ENCODE data around the gene AUTS2. TPM values are rescaled to one million over a fixed set of nuclear protein-coding genes. Genes with fewer than 3 reads are reported as not detected.
A peak's percentile ranks its signal among the peaks of the same experiment; 100 is the strongest.

Gene AUTS2
- total RNA-seq, 1 experiment from 2014 or later = 13.9 TPM

- DNase-seq (ENCODE audit: low read depth) = no peak
Observed at GRCh38 chr7:70770154-70770553, 1171.9 kb downstream of the AUTS2 start.

- no peak for DNase-seq (ENCODE audit: low read depth)
Observed at GRCh38 chr7:70771451-70771850, 1173.2 kb downstream of the AUTS2 start.

- DNase-seq (ENCODE audit: low read depth) = no peak
Observed at GRCh38 chr7:70772891-70773290, 1174.6 kb downstream of the AUTS2 start.

GRCh38 chr7:70773406-70773805 lies 1175.1 kb downstream of the AUTS2 start:
- no peak for DNase-seq (ENCODE audit: low read depth)

- no peak for DNase-seq (ENCODE audit: low read depth)
Observed at GRCh38 chr7:70774950-70775527, 1176.8 kb downstream of the AUTS2 start.

- peak; percentile 17 for DNase-seq (ENCODE audit: low read depth)
Observed at GRCh38 chr7:70775570-70776156, 1177.4 kb downstream of the AUTS2 start.

GRCh38 chr7:70776627-70777101 lies 1178.4 kb downstream of the AUTS2 start:
- no peak for DNase-seq (ENCODE audit: low read depth)

GRCh38 chr7:70777251-70777650 lies 1179.0 kb downstream of the AUTS2 start:
- DNase-seq (ENCODE audit: low read depth) = no peak

- no peak for DNase-seq (ENCODE audit: low read depth)
Observed at GRCh38 chr7:70778585-70778984, 1180.3 kb downstream of the AUTS2 start.

GRCh38 chr7:70779321-70779720 lies 1181.0 kb downstream of the AUTS2 start:
- no peak for DNase-seq (ENCODE audit: low read depth)

- no peak for DNase-seq (ENCODE audit: low read depth)
Observed at GRCh38 chr7:70781922-70782311, 1183.6 kb downstream of the AUTS2 start.

GRCh38 chr7:70782796-70783195 lies 1184.5 kb downstream of the AUTS2 start:
- DNase-seq (ENCODE audit: low read depth) = no peak

- no peak for DNase-seq (ENCODE audit: low read depth)
Observed at GRCh38 chr7:70785427-70785826, 1187.2 kb downstream of the AUTS2 start.

GRCh38 chr7:70786076-70786475 lies 1187.8 kb downstream of the AUTS2 start:
- DNase-seq (ENCODE audit: low read depth) = no peak

GRCh38 chr7:70787286-70787685 lies 1189.0 kb downstream of the AUTS2 start:
- no peak for DNase-seq (ENCODE audit: low read depth)

GRCh38 chr7:70787771-70788170 lies 1189.5 kb downstream of the AUTS2 start:
- DNase-seq (ENCODE audit: low read depth) = no peak

- peak; percentile 25 for DNase-seq (ENCODE audit: low read depth)
Observed at GRCh38 chr7:70788276-70788675, 1190.0 kb downstream of the AUTS2 start.

- DNase-seq (ENCODE audit: low read depth) = no peak
Observed at GRCh38 chr7:70789481-70790214, 1191.4 kb downstream of the AUTS2 start.

GRCh38 chr7:70790215-70791073 lies 1192.2 kb downstream of the AUTS2 start:
- no peak for DNase-seq (ENCODE audit: low read depth)

- no peak for DNase-seq (ENCODE audit: low read depth)
Observed at GRCh38 chr7:70791341-70791740, 1193.1 kb downstream of the AUTS2 start.

- DNase-seq (ENCODE audit: low read depth) = no peak
Observed at GRCh38 chr7:70793060-70793459, 1194.8 kb downstream of the AUTS2 start.

GRCh38 chr7:70793821-70794220 lies 1195.5 kb downstream of the AUTS2 start:
- no peak for DNase-seq (ENCODE audit: low read depth)
